Activated gamma-delta T cell treated with Interleukin-2 at 50 U/mL for 16 hours (primary cell): Measurements from ENCODE around the gene MRPS23.

ENCODE experiments used
- DNase-seq: peaks from one replicate; pipeline ENCODE4 v3.0.0-alpha.2; 2020

MRPS23 gene

GRCh38 chr17:57877803-57878377 is 28.0 kb upstream of the MRPS23 start:
- no peak for DNase-seq

GRCh38 chr17:57876866-57877237 is 27.0 kb upstream of the MRPS23 start:
- DNase-seq, result no peak

- DNase-seq, result no peak
Measured at GRCh38 chr17:57876023-57876865, 26.4 kb upstream of the MRPS23 start.

GRCh38 chr17:57875290-57876022 is 25.6 kb upstream of the MRPS23 start:
- no peak for DNase-seq

- DNase-seq, result no peak
Measured at GRCh38 chr17:57874434-57875289, 24.8 kb upstream of the MRPS23 start.

GRCh38 chr17:57874058-57874419 is 24.2 kb upstream of the MRPS23 start:
- DNase-seq, result no peak

GRCh38 chr17:57873261-57874057 is 23.6 kb upstream of the MRPS23 start:
- DNase-seq, result no peak

- no peak for DNase-seq
Measured at GRCh38 chr17:57872536-57872935, 22.7 kb upstream of the MRPS23 start.

- no peak for DNase-seq
Measured at GRCh38 chr17:57871863-57872262, 22.0 kb upstream of the MRPS23 start.

- DNase-seq, result no peak
Measured at GRCh38 chr17:57871155-57871554, 21.3 kb upstream of the MRPS23 start.

- DNase-seq, result no peak
Measured at GRCh38 chr17:57870283-57870635, 20.4 kb upstream of the MRPS23 start.

- no peak for DNase-seq
Measured at GRCh38 chr17:57869617-57870282, 19.9 kb upstream of the MRPS23 start.

- DNase-seq, result no peak
Measured at GRCh38 chr17:57868910-57869616, 19.2 kb upstream of the MRPS23 start.

GRCh38 chr17:57868007-57868909 is 18.4 kb upstream of the MRPS23 start:
- DNase-seq, result peak; percentile 42

- no peak for DNase-seq
Measured at GRCh38 chr17:57867126-57867525, 17.3 kb upstream of the MRPS23 start.

GRCh38 chr17:57866723-57867122 is 16.9 kb upstream of the MRPS23 start:
- DNase-seq, result no peak

- no peak for DNase-seq
Measured at GRCh38 chr17:57866319-57866718, 16.5 kb upstream of the MRPS23 start.

GRCh38 chr17:57864273-57864672 is 14.4 kb upstream of the MRPS23 start:
- no peak for DNase-seq

- no peak for DNase-seq
Measured at GRCh38 chr17:57862694-57863667, 13.1 kb upstream of the MRPS23 start.
